Cardiac fibroblast (primary cell): ENCODE data around the gene CCM2.

Experiments used
- DNase-seq, 2 donors: peaks; one replicate each; pipeline versions ENCODE4 v3.0.0 to v3.0.0-alpha.2; 2010; ENCODE audit warnings: low read depth in 2 of 2
- H3K4me3 ChIP-seq, 2 donors: replicated peaks in 1 of 2; 1 replicate in 1 of 2; 2 replicates in 1 of 2; pipeline ENCODE4 v1.5.1; 2011; ENCODE audit warnings: low read depth in 2 of 2, low read length in 2 of 2, mild to moderate bottlenecking in 2 of 2, moderate library complexity in 1 of 2
- CTCF ChIP-seq: IDR thresholded peaks from one replicate; pipeline ENCODE4 v1.5.1; 2011; ENCODE audit warnings: low read depth, mild to moderate bottlenecking, low read length, inconsistent platforms

The CCM2 gene

GRCh38 chr7:45071528-45071927 lies 71.5 kb downstream of the CCM2 start:
- DNase-seq: peak in 1 of 2 donors; percentile 7
- no peak for TF ChIP-seq CTCF
- H3K4me3 ChIP-seq: no peak overlapping the region

DNA sequence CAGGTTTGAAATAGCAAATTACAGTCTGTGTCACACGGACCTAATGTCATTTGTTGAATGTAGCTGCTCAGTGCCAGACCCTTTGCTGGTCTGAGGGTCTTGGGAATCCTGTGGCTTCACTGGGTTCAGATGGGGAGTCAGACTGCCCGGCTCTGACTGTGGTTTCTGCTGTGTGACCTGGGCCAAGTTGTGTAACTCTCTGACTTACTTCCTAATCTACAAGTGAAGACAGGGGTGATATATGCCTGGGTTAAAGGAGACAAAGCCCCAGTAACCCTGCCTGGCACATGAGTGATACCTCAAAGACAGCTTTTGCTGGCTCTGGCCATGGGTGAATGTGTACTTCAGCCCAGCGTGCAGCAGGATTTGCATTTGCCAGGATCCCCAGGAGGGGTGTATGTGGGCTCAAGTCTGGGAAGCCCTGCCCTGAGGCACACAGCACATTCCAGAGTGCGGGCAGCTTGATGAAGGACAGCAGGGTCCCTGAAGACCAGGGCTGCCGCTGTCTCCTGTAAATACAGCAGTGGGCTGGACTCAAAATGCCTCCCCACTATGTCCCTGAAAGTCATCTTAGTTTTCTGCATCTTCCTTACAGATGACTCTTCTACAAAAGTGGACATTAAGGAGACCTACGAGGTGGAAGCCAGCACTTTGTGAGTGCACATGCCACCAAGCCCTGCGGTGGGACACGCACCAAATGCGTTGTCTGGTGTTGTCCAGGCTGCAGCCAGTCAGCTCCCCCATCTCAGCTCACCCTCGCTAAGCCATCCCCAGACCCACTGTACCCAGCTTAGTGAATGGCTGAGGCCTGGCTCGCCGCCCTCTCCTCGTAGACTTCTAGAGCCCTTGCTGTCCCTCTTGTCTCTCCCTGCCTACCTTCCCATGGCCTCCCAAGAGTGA lies 72.4 kb downstream of the CCM2 start:
- peak in 1 of 2 donors; percentile 11 for DNase-seq
- H3K4me3 ChIP-seq: no peak overlapping the region
- TF ChIP-seq CTCF: no peak

GRCh38 chr7:45073031-45073785 lies 73.2 kb downstream of the CCM2 start:
- TF ChIP-seq CTCF: no peak
- no peak overlapping the region for H3K4me3 ChIP-seq
- no peak for DNase-seq

DNA sequence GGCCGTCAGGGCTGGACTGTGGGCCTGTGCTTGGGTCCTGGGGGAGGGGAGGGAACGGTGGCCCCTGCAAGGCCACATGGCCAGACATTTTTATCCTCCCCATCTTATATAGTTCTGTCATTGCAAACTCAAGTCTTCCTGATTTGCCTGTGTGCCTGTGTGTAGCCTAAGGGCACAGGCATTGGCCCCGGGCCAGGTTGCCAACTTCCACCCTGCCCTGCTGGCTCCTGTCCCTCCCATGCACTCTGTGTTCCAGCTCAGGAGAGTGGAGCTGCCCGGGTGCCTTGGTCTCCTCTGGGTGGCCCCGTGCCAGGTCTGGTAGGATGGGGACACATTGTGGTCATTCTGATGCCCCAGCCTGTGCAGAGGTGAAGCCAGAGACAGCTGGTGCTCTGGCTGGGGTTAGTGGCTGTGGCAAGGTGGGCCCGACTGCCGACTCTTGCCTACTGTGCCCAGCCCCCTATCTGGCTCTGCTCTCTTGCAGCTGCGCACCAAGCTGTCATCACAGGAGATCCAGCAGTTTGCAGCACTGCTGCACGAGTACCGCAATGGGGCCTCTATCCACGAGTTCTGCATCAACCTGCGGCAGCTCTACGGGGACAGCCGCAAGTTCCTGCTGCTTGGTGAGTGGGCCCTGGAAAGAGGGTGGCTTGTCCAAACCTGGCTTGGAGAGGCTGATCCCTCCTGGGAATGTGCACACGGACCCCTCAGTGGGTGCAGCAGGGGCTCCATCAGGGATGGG lies 74.0 kb downstream of the CCM2 start:
- TF ChIP-seq CTCF: no peak
- no peak overlapping the region for H3K4me3 ChIP-seq
- no peak for DNase-seq

GRCh38 chr7:45074528-45075354 lies 74.7 kb downstream of the CCM2 start:
- no peak overlapping the region for H3K4me3 ChIP-seq
- no peak for TF ChIP-seq CTCF
- DNase-seq: no peak

DNA sequence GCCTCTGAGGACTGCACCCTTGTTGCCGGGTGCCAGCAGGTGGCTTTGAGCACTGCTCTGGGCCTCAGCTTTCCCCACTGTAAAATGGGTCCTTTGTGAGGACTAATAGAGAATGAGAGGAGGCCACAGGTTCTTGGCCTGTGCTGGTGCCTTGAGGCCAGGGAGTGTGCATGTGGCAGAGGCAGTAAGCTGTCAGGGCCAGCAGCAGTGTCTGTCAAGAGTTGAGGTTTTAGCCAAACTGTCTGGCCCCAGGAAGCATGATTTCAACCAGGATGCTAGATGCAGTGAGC lies 75.3 kb downstream of the CCM2 start:
- no peak for DNase-seq
- no peak overlapping the region for H3K4me3 ChIP-seq
- TF ChIP-seq CTCF: no peak
